GM18909 (cell line): ENCODE measurements around the gene GABRD.

Source experiments
- ATAC-seq: cut with Tn5 transposase; IDR thresholded peaks from one replicate; pipeline ENCODE4 v1.9.1; 2021; ENCODE audit warnings: mild to moderate bottlenecking; ENCODE audit not compliant: unreplicated experiment, poor library complexity

GABRD gene

DNA sequence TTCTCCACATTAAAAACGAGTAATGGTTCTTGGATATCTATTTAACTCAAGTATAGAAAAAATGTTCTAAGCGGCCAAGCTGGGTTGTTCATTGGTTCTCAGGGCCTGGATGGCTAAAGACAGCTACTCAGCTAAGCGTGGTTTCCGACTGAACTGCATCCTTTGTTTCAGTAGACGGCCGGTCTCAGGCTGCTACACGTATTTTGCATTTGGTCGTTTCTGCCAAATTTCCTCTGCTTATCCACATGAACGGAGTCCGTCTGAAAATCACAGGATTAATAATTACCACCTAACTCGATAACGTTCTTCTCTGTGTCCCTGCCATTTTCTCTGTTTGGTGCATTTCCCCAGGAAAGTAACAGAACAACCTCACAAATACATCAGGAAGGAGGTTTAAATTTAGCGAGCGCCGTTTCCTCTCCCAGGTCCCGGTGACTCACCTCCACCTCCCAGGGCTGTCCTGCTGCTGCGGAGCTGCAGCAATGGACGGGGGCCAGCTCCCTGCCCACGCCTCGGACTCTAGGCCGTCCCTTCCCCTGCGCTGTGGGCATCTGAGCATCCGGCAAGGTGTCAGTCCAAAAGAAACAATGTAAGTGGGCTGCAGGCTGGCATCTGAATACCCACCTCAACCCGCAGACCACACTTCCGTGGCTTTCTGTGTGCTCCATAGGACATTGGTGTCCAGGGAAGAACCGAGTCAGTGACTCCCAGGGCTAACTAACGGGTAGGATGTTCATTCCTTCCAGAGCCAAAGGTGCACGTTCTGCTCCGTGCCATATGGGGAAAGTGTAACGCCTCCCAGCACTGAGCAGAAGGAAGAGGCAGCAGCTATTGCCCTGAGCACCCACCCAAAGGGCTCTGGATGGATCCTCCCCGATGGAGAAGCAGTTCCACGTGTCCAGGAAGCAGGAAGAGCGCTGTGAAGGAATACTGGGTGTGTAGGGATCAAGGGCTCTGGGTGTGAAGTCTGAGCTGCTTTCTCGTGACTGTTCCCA lies 4.1 kb upstream of the GABRD start:
- no peak for ATAC-seq

DNA sequence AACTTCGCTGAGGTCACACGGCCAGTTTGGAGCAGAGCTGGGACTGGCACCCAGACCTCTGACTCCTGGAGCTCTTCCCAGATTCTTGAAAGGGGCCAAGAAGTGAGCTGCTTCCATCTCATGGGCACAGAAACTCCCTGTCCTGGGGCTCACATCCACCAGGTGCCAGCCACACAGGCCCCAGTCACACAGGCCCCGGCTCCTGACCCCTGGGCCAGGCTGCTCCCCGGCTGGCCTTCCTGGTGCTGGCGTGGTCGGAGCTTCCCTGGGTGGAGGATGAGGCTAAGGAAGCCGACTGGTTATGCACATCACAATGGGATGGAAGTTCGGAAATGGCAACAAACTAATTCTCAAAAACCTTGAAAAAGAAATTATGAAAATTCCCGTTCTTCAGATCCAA lies 3.0 kb upstream of the GABRD start:
- no peak for ATAC-seq

DNA sequence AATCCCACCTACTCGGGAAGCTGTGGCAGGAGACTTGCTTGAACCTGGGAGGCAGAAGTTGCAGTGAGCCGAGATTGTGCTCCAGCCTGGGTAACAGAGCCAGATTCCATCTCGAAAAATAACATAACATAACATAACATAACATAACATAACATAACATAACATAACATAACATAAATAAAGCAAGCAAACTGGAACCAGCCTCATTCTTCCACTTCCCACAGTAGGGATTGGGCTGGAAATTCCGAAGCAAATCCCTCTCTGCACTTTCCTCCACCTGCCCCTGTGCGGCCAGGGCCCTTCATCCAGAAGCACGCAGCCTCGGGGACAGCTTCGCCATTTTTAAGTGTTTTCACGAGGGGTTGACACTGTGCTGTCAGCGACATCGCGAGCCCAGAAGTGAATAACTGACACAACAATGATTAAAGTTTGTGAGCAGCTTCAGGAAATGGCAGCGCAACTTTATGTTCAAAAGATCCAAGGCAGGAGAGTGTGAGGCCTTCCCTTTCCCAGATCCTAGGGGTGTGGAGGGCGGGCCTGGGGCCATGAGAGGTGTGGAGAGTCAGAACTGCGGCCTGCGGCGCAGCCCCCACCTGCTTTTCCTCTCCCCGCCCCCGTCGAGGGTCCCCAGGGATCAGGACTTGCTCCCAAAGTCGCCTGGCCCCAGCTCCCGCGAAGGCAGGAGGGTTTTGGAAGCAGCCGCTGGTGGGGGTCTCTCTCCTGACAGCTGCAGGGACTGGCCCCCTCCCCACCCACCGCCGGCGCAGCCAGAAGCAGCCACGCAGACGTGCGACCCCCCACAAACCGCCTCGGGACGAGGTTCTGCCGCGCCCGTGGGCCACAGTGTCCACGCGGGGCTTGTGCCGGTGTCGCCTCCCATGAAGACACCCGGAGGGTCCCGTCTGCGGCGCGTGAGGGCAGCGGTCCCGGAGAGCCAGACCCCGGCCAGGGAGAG lies 651 bp upstream of the GABRD start:
- ATAC-seq, result no peak

DNA sequence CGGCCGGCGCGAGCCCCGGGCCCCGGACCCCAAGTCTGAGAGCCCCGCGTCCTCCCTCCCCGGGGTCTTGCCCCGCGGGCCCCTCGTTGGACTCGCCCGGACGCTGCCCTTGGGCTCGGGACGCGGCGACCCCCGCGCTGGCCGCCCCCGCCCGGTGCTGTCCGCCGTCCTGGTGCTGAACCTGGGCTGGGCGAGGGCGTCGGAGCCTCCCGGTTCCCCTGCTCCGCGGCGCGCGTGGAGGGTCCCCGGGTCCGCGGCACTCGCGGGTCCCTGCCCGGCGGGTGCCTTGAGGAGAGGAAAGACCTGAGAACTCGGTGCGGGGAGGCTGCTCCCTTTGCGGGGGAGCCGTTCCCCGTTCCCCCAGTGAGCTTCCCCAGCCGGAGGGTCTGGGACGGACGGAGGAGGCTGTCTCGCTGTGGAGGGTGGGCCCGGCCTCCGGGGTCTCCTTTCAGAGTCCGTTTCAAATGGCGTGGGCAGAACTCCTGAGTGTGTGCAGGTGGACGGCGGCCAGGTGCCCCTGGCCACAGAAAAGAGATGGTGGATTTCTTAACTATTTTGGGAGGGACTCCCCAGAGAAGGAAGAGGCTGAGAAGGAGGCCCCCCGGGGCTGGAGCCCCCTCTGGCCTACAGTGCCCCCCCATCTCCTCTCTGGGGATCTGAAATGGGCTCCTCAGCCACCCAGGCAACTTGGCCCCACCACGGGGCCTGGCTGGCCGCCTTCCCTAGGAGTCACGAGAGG lies 595 bp downstream of the GABRD start:
- ATAC-seq, result no peak

DNA sequence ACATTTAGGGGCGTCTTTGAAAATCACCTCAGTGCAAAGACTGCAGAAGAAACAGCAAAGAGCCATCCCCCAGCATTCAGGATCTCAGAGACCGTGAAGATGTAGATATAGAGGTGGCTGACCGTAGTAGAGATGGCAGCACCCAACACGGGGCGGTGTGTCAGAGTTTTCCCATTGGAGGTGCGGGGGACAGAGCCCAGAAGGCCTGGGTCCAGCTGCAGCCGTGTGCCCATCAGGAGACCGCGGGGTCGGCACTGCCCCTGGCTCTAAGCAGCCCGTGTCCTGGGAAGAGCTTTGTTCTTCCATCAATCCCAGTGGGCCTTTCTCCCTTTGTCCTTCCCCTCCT lies 1.1 kb downstream of the GABRD start:
- no peak for ATAC-seq

DNA sequence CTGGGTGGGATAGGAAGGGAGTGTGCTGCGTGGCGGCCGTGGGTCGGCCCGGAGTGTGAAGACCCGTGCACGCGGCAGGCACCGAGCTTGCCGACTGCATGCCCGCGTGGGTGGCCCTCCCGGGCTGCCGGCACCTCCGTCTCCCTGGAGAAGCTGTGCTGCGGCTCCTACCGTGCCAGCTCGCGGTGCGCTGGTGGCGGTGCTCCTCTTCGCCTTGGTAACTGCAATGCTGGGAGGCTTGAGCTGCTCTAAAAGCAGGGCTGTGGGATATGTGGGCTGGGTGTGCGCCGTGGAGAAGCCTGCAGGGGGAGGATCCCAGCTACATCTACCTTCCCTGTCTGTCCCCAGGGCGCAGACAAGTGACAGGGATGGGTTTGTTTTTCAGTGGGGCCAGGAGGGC lies 2.4 kb downstream of the GABRD start:
- ATAC-seq, result no peak

DNA sequence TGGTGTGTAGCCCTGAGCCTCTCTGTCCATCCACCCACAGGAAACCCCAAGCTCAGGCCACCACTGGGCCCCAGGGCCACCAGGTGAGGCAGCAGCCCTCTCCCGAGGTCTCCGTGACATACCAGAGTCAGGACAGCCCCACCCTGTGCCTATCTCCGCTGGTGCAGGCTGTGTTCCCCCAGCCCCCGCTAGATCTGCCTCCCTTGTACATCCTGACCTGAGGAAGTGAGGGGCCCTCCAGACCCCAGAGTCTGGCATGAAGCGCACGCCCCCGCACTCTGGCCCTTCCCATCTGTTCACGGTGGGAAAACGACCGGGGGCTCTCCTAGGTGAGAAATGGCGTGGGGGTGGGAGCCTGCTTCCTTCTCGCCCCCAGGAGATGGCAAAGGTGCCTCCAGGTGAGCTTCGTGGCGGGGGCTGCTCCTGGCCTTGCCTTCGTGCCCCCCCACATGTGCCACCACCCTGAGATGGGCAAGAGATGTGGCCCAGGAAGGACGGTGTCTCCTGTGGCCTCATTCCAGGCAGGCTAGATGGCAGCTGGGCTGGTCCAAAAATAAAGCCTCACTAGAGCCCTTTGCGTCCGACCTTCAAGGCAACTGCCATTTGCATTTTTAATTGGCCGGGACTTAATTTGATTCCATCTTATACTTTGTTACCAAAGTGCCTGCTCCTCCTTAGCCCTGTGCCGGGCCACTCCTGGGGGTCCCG lies 3.1 kb downstream of the GABRD start:
- ATAC-seq, result no peak

DNA sequence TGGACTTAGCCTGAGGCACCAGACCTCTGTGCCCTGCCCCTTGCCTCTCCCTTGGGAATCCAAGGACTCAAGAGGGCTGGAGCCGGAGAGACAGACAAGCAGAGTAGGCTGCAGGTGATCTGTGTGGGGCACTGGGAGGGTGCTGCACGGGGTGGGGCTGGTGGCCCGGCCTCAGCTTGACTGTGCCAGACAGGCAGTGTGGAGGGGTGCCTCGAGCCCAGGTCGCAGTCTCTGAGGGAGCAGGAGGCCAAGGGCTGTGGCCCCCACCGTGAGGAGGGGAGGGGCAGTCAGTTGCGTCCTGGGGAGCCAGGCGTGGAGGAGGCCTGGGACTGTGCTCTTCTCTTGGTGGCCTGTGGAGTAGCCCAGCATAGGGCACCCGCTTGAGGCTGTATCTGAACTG lies 4.0 kb downstream of the GABRD start:
- ATAC-seq, result no peak

DNA sequence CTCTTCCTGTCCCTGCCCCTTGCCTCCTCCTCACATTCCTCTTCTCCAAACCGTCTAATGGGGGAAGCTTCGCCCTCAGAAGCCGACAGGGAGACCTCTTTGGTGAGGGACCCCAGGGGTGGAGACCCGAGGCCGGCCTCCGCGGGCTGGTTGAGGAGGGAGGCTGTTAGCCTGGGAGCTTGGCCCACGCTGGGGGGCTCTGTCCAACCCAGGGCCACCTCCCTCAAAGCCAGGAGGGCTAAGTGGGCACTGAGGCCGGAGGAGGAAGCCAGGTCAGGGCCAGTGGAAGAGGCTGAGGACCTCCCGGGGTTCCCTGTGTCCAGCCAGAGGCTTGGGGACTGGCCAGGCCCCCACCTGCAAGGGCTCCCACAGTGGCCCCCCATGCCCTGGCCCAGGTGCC lies 5.3 kb downstream of the GABRD start:
- no peak for ATAC-seq

DNA sequence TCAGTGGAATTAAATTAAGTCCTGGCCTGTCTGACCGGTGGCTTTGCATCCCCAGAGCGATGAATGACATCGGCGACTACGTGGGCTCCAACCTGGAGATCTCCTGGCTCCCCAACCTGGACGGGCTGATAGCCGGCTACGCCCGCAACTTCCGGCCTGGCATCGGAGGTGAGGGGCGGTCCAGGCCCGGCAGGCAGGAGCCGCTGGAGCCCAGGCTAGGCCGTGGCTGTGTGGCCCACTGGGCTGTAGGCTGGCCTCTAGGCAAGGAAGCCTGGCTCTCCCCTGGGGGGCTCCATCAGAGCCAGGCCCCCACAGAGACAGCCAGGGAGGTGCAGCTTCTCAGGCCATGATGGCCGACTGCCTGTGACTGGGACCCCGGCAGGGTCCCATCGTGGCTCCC lies 5.7 kb downstream of the GABRD start:
- no peak for ATAC-seq

DNA sequence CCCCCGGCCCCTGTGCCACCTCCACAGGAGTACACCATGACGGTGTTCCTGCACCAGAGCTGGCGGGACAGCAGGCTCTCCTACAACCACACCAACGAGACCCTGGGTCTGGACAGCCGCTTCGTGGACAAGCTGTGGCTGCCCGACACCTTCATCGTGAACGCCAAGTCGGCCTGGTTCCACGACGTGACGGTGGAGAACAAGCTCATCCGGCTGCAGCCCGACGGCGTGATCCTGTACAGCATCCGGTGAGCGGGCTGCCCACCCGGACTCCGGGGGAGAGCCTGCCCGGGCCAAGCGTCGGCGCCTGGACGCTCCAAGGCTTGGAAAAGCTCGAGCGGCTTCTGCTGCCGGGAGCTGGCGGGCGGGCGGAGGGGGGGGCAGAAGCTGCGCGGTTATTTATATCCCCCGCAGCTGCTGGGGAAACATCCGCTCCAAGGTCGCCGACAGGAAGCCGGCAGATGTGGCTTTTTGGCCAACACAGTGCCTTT lies 6.4 kb downstream of the GABRD start:
- ATAC-seq, result no peak

DNA sequence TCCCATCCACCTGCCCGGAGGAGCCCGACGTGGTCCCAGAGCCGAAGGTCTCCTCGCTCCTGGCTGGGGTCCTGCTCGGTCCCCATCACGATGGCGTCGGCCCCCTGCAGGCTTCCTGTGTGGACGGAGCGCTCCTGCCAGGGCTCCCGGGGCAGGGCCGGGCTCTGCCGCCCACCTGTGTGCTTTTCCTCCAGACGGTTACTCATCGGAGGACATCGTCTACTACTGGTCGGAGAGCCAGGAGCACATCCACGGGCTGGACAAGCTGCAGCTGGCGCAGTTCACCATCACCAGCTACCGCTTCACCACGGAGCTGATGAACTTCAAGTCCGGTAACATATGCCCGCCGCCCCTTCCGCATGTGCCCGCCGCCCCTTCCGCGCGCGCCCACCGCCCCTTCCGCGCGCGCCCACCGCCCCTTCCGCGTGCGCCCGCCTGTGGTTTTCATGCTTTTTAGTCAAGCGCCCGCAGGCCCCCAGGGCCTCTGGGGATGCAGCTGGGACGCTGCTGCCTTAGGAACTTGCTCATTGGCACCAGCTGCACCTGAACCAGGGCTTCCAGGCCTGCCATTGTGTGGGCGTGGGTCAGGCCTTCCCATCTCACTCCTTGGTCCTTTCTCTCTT lies 8.9 kb downstream of the GABRD start:
- ATAC-seq, result no peak

DNA sequence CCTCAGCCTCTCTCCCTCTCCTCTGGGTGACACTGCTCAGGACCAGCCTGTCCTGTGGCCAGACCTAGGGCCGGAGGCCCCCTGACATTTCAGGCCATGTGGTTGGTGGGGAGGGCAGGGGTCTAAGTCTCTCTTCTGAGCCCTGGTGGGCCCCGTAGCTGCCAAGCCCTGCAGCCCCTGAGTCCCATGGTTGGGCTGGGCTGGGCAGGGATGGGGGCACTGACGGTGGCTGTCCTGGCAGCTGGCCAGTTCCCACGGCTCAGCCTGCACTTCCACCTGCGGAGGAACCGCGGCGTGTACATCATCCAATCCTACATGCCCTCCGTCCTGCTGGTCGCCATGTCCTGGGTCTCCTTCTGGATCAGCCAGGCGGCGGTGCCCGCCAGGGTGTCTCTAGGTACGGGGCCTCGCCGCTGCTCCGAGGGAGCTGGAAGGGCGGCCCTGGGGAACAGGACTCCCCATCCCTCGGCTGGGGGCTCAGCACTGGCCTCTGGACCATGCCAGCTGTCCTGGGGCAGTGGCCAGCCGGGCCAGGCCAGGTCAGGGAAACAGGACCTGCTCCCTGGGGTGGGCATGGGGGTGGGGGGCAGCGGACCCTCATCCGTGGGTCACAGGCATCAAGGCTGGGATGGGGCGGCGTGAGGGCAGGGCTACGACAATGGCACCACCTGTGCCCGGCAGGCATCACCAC lies 9.9 kb downstream of the GABRD start:
- ATAC-seq, result no peak

DNA sequence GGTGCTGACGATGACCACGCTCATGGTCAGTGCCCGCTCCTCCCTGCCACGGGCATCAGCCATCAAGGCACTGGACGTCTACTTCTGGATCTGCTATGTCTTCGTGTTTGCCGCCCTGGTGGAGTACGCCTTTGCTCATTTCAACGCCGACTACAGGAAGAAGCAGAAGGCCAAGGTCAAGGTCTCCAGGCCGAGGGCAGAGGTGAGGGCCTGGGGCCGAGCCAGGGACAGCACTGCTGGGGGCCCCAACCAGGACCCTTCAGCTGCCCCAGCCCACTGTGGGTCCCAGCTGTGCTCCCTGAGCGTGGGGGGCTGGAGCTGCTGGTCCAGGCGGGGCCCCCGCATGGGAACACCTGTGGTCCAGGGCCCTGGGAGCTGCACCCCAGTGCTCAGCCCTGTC lies 10.4 kb downstream of the GABRD start:
- ATAC-seq, result no peak

DNA sequence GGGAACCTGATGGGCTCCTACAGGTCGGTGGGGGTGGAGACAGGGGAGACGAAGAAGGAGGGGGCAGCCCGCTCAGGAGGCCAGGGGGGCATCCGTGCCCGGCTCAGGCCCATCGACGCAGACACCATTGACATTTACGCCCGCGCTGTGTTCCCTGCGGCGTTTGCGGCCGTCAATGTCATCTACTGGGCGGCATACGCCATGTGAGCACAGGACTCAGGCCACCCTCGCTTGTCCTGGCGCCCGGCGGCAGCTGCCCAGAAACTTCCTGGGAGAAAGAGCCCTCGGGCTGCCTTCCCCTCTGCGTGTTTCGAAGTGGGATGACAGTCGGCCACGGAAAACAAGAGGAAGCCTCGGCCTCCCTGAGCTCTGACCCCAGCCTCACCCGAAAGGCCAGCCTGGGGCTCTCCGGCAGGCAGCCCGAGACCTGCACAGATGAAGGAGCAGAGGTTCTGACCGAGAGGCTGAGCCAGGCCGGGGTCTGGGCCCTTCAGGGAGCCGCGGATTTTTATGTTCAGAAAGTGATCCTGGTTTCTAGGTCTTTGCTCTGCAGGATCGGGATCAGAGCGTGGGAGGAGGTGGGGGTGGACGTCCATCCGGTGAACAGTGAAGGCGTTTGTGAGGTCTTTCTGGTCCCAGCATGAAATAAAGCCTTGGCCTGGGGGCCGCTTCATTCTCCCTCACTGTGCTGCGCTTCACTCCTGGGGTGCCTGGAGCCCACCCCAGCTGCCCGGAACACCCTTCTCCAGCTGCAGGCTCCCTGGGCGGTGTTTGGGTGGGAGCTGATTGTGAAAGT lies 11.1 kb downstream of the GABRD start:
- ATAC-seq, result no peak

DNA sequence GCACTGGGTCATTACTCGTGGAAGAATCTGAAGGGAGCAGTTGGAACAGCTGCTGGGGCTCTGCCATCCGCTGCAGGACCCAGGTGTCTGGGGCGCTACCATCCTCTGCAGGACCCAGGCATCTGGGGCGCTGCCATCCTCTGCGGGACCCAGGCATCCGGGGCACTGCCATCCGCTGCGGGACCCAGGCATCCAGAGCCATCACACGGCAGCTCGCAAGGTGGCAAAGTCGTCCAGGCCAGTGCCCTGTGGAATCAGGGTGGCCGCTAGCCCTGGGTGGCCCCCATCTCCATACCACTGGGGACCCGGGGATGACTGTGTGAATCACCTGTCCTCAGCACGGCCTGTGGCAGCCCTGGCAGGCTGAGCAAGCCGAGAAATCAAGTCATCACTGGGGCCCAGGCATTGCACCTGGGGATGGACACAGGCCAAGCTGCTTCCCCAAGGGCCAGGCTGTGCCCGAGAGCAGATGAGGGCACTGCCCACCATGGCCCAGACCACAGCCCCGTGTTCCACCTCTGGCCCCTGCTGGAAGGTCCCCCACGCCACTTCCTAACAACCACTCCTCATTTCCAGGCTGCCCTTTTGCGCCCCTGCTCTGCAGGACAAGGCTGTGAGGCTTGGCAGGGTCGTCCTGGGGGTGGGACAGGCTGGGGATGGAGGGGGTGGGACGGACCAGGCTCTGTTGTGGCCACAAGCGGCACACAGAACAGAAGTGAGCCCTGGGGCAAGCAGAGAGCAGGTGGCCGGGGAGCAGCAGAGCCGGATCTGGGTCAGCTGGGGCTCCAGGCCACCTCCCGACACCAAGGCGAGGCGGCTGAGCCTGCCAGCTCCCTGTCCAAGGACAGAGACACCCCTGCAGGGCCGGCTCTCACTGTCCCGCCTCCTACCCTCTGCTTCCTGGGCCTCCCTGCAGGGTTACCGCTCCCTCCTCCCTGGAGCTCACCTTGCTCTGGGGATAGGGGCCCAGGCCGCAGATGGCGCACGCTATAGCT lies 12.7 kb downstream of the GABRD start:
- ATAC-seq, result no peak

DNA sequence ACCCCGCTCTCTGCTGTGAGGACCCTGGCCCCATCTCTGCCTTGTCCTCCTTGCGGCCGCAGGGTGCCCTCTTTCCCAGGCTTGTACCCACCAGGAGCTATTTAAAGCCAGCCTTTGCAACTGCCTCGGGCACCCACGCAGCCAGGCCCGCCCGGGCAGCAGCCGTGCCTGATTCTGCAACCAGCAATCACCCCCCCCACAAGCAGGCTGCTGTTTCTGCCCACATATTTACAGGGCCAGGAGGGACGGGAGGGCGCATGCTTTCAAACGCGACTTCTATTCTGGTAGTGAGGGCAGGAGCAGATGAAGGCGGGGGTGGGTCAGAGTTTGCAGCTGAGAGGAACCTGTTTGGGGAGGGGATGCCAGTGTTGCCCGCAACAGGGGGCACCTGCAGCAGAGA lies 13.6 kb downstream of the GABRD start:
- ATAC-seq, result no peak
